CD14-positive monocyte (primary cell): ENCODE results near the gene ZNF543. TPM values are rescaled to one million over a fixed set of nuclear protein-coding genes. Genes with fewer than 3 reads are reported as not detected.
A peak's percentile ranks its signal among the peaks of the same experiment; 100 is the strongest.

Experiments
- DNase-seq, 3 donors: peaks; one replicate each; pipeline ENCODE4 v3.0.0-alpha.2; 2011 to 2022
- H2AFZ ChIP-seq: 2 replicates; pipeline ENCODE4 v1.6.0; 2012; ENCODE audit warnings: mild to moderate bottlenecking, low read depth, low read length, inconsistent platforms; ENCODE audit not compliant: insufficient read depth, poor library complexity, severe bottlenecking
- H3K27ac ChIP-seq, 2 donors: 1 replicate in 1 of 2; 2 replicates in 1 of 2; pipeline ENCODE4 v1.5.1; 2012 to 2013; ENCODE audit warnings: low read length in 2 of 2, control low read depth in 1 of 2, inconsistent platforms in 1 of 2, low read depth in 1 of 2, mild to moderate bottlenecking in 1 of 2
- H3K27me3 ChIP-seq, 2 donors: one replicate each; pipeline versions ENCODE4 v1.6.0 to v1.6.1; 2011 to 2013; ENCODE audit warnings: low read length in 2 of 2; ENCODE audit not compliant: control insufficient read depth in 2 of 2, insufficient read depth in 2 of 2
- H3K36me3 ChIP-seq, 2 donors: replicated peaks in 1 of 2; 1 replicate in 1 of 2; 2 replicates in 1 of 2; pipeline versions ENCODE4 v1.5.1 to v1.6.1; 2012 to 2013; ENCODE audit warnings: low read length in 2 of 2, control low read depth in 1 of 2, inconsistent platforms in 1 of 2, mild to moderate bottlenecking in 1 of 2; ENCODE audit not compliant: insufficient read depth in 2 of 2, control insufficient read depth in 1 of 2
- H3K4me1 ChIP-seq, 2 donors: 1 replicate in 1 of 2; 2 replicates in 1 of 2; pipeline versions ENCODE4 v1.5.1 to v1.6.1; 2012 to 2013; ENCODE audit warnings: low read length in 2 of 2, control low read depth in 1 of 2, inconsistent platforms in 1 of 2, mild to moderate bottlenecking in 1 of 2, moderate library complexity in 1 of 2; ENCODE audit not compliant: insufficient read depth in 2 of 2, control insufficient read depth in 1 of 2
- H3K4me2 ChIP-seq: replicated peaks from 2 replicates; pipeline ENCODE3; 2012; ENCODE audit warnings: low read length, moderate library complexity, mild to moderate bottlenecking; ENCODE audit not compliant: poor library complexity, severe bottlenecking; ENCODE audit errors: extremely low read depth
- H3K4me3 ChIP-seq, 3 experiments: fragments of 200-600 bp in 1 of 3; sonication (generic) in 1 of 3; replicated peaks in 1 of 3; 1 replicate in 2 of 3; 2 replicates in 1 of 3; pipeline ENCODE4 v1.5.1; 2011 to 2013; ENCODE audit warnings: low read length in 3 of 3, mild to moderate bottlenecking in 3 of 3, control low read depth in 2 of 3, low read depth in 2 of 3, inconsistent platforms in 1 of 3, moderate library complexity in 1 of 3
- H3K79me2 ChIP-seq: 2 replicates; pipeline ENCODE4 v1.6.0; 2012; ENCODE audit warnings: mild to moderate bottlenecking, control low read depth, inconsistent platforms, low read length, moderate library complexity; ENCODE audit not compliant: insufficient read depth
- H3K9ac ChIP-seq: 2 replicates; pipeline ENCODE4 v1.6.0; 2017; ENCODE audit warnings: low read length, mild to moderate bottlenecking; ENCODE audit not compliant: insufficient read depth, poor library complexity, severe bottlenecking
- H3K9me3 ChIP-seq, 2 donors: replicated peaks in 1 of 2; 1 replicate in 1 of 2; 2 replicates in 1 of 2; pipeline versions ENCODE4 v1.5.1 to v1.6.1; 2012 to 2013; ENCODE audit warnings: low read length in 2 of 2, control low read depth in 1 of 2; ENCODE audit not compliant: control insufficient read depth in 1 of 2, insufficient read depth in 1 of 2
- H4K20me1 ChIP-seq: 2 replicates; pipeline ENCODE4 v1.6.0; 2012; ENCODE audit warnings: mild to moderate bottlenecking, low read length, control low read depth, moderate library complexity; ENCODE audit not compliant: insufficient read depth
- H3K27ac Mint-ChIP-seq, 7 donors: one replicate each; pipeline ENCODE4 v1.8.0; 2020; ENCODE audit warnings: mild to moderate bottlenecking in 7 of 7, mixed read lengths in 7 of 7, moderate library complexity in 6 of 7, inconsistent platforms in 2 of 7
- H3K27me3 Mint-ChIP-seq, 3 donors: one replicate each; pipeline ENCODE4 v1.8.0; 2021 to 2022; ENCODE audit warnings: low read depth in 3 of 3, mild to moderate bottlenecking in 3 of 3, mixed read lengths in 3 of 3, moderate library complexity in 3 of 3, inconsistent platforms in 1 of 3
- H3K36me3 Mint-ChIP-seq, 2 donors: one replicate each; pipeline ENCODE4 v1.8.0; 2020; ENCODE audit warnings: mixed read lengths in 2 of 2, inconsistent platforms in 1 of 2, mild to moderate bottlenecking in 1 of 2
- H3K4me1 Mint-ChIP-seq: one replicate; pipeline ENCODE4 v1.8.0; 2020; ENCODE audit warnings: mild to moderate bottlenecking, mixed read lengths
- H3K4me3 Mint-ChIP-seq, 2 donors: one replicate each; pipeline ENCODE4 v1.8.0; 2020; ENCODE audit warnings: mild to moderate bottlenecking in 2 of 2, mixed read lengths in 2 of 2, moderate library complexity in 1 of 2
- H3K9me3 Mint-ChIP-seq, 7 donors: one replicate each; pipeline ENCODE4 v1.8.0; 2020 to 2022; ENCODE audit warnings: mixed read lengths in 7 of 7, mild to moderate bottlenecking in 6 of 7, moderate library complexity in 6 of 7, inconsistent platforms in 2 of 7
- CTCF ChIP-seq: fragments of 200-600 bp; IDR thresholded peaks from one replicate; pipeline ENCODE4 v1.8.0; 2022; ENCODE audit warnings: antibody characterized with exemption, mild to moderate bottlenecking
- WGBS: methylation state at CpG from one replicate; pipeline ENCODE4 v1.1.5; 2013; ENCODE audit warnings: missing lambda C conversion rate; ENCODE audit not compliant: insufficient coverage; 5-methylcytosine and 5-hydroxymethylcytosine counted together
- intact Hi-C, 2 donors: fragments of 100-400 bp; cut with micrococcal nuclease; formaldehyde crosslinking; loops; one replicate each; pipeline versions ENCODE4 v1.15.0 to v1.15.1; 2023
- polyA plus RNA-seq, 3 donors: library from polyadenylated mRNA; depleted of rRNA in 1 of 3; unstranded in 2 of 3; stranded (reverse) in 1 of 3; fragments of 300-500 nt in 2 of 3; fragments of >200 nt in 1 of 3; fragmentation: Illumina TruSeq in 2 of 3; gene quantifications; 1 replicate in 2 of 3; 2 replicates in 1 of 3; pipeline ENCODE4 v1.2.3, GENCODE V29; 2012 to 2021

Gene ZNF543
- polyA plus RNA-seq, 3 donors = 0.85 to 1.1 (median 0.99) TPM

GRCh38 chr19:57359300-57359699, 39.0 kb downstream of the ZNF543 start:
- Mint-ChIP-seq H3K27ac (no peak overlapping the region), H3K4me1 (peaks cover 10% of the 10 kb centered on the region), H3K9me3 (peaks cover 46 to 97% (median 88%) of the 10 kb centered on the region in 7 donors), H3K4me3 (no peak overlapping the region), H3K36me3 (peaks cover 49 to 58% of the 10 kb centered on the region in 2 donors), H3K27me3 (peaks cover 1 to 5% (median 4%) of the 10 kb centered on the region in 3 donors)
- Histone ChIP-seq H3K27me3 (no peaks in the 10 kb centered on the region), H4K20me1 (no peaks in the 10 kb centered on the region), H2AFZ (no peak overlapping the region), H3K9me3 (peaks cover 72 to 88% of the 10 kb centered on the region in 2 donors), H3K4me1 (peaks cover 12 to 14% of the 10 kb centered on the region in 2 donors), H3K79me2 (peaks cover 8% of the 10 kb centered on the region), H3K9ac (no peak overlapping the region), H3K36me3 (peaks cover 28 to 49% of the 10 kb centered on the region in 2 donors), H3K4me2 (no peak overlapping the region), H3K27ac (no peak overlapping the region), H3K4me3 (no peak overlapping the region)
- no peak for TF ChIP-seq CTCF
- intact Hi-C loops = loop anchor here in 1 of 2 donors (10.0 kb wide), 1 partner anchor 114 kb away; the partner anchor contains the start of gene ZNF805
- no peak for DNase-seq

- Histone ChIP-seq H3K36me3 (peaks cover 0 to 17% of the 10 kb centered on the region in 2 donors), H3K9me3 (peaks cover 44 to 75% of the 10 kb centered on the region in 2 donors), H3K27me3 (no peaks in the 10 kb centered on the region), H3K4me1 (peaks cover 12 to 14% of the 10 kb centered on the region in 2 donors), H4K20me1 (no peaks in the 10 kb centered on the region), H3K9ac (peak overlapping the region; percentile 42), H2AFZ (peak overlapping the region; percentile 92), H3K4me3 (peak overlapping the region in 1 of 3 experiments; percentile 76), H3K4me2 (peak overlapping the region; percentile 79), H3K79me2 (peaks cover 10% of the 10 kb centered on the region), H3K27ac (peak overlapping the region in 1 of 2 donors; percentile 89)
- DNase-seq = no peak
- TF ChIP-seq CTCF = no peak
- H3K36me3 Mint-ChIP-seq = peaks cover 19 to 34% of the 10 kb centered on the region in 2 donors
- H3K27me3 Mint-ChIP-seq = peaks cover 1 to 6% (median 4%) of the 10 kb centered on the region in 3 donors
- peak overlapping the region in 1 of 7 donors; percentile 97 for H3K27ac Mint-ChIP-seq
- intact Hi-C loops = loop anchor here (2.0 to 10.0 kb wide), 4 partner anchors 26 to 822 kb away; partner anchors contain the start of genes ZNF274 (in 1 of the 2), ZNF329 (in 1 of the 2), ZNF548 (in 1 of the 2) and ZNF749 (in 1 of the 2)
- peaks cover 30 to 87% (median 81%) of the 10 kb centered on the region in 7 donors for H3K9me3 Mint-ChIP-seq
- peak overlapping the region in 1 of 2 donors; percentile 72 for H3K4me3 Mint-ChIP-seq
- no CpG with 5 or more reads among the region's 2 CpGs for WGBS
- peaks cover 10% of the 10 kb centered on the region for H3K4me1 Mint-ChIP-seq
These were observed 42.1 kb downstream of the ZNF543 start for GRCh38 chr19:57362419-57362818.
